ENCODE measurements around the gene HPD.

DNA sequence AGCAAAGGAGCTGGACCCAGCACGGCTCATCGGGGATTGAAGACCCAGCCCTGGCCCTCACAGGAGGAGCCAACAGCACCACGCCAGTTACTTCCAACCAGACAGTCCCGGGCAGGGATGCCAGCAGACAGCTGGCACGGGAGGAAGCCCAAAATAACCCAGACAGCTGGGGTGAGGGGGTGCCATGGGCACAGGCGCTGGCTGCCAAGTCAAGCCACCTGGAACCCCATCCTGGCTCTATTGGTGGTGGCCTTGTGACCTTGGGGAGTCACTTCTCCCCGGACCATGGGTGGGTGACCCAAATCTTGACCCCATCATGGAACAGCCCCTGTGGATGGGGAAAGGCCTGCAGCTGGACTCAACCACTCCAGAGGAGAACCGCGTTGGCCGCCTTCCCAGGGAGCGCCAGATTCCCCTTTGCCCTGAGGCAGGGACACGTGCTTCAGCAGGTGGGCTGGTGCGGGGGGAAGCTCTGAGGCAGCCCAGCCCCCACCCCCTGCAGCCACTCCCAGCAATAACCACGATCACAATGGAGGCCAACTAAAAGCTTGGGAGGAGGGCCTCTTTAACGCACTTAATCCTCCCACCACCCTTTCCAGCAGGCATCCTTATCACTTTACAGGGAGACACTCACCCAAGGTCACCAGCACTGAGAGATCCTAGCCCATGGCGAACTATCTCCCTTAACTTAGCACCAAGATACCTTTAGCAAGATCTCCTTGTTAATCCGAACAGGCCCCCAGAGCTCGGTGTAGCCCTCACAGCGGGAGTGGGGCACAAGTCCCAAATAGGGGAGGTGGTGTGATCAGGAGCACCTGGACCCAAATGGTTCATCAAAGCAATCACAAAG, 60.5 kb downstream of the HPD start:
- TF ChIP-seq, protein P1, sequence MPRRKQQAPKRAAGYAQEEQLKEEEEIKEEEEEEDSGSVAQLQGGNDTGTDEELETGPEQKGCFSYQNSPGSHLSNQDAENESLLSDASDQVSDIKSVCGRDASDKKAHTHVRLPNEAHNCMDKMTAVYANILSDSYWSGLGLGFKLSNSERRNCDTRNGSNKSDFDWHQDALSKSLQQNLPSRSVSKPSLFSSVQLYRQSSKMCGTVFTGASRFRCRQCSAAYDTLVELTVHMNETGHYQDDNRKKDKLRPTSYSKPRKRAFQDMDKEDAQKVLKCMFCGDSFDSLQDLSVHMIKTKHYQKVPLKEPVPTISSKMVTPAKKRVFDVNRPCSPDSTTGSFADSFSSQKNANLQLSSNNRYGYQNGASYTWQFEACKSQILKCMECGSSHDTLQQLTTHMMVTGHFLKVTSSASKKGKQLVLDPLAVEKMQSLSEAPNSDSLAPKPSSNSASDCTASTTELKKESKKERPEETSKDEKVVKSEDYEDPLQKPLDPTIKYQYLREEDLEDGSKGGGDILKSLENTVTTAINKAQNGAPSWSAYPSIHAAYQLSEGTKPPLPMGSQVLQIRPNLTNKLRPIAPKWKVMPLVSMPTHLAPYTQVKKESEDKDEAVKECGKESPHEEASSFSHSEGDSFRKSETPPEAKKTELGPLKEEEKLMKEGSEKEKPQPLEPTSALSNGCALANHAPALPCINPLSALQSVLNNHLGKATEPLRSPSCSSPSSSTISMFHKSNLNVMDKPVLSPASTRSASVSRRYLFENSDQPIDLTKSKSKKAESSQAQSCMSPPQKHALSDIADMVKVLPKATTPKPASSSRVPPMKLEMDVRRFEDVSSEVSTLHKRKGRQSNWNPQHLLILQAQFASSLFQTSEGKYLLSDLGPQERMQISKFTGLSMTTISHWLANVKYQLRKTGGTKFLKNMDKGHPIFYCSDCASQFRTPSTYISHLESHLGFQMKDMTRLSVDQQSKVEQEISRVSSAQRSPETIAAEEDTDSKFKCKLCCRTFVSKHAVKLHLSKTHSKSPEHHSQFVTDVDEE (CRISPR knock-in tag; IDR thresholded peaks at IDR 0.05): peak; percentile 55; the same call in 1 of the 2 replicates
- TF ChIP-seq, protein P2, sequence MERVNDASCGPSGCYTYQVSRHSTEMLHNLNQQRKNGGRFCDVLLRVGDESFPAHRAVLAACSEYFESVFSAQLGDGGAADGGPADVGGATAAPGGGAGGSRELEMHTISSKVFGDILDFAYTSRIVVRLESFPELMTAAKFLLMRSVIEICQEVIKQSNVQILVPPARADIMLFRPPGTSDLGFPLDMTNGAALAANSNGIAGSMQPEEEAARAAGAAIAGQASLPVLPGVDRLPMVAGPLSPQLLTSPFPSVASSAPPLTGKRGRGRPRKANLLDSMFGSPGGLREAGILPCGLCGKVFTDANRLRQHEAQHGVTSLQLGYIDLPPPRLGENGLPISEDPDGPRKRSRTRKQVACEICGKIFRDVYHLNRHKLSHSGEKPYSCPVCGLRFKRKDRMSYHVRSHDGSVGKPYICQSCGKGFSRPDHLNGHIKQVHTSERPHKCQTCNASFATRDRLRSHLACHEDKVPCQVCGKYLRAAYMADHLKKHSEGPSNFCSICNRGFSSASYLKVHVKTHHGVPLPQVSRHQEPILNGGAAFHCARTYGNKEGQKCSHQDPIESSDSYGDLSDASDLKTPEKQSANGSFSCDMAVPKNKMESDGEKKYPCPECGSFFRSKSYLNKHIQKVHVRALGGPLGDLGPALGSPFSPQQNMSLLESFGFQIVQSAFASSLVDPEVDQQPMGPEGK (CRISPR knock-in tag; IDR thresholded peaks at IDR 0.05; ENCODE audit: borderline replicate concordance): no peak
- TF ChIP-seq ARNTL (CRISPR knock-in tag; IDR thresholded peaks at IDR 0.05; ENCODE audit: borderline replicate concordance, low read depth): no peak
- no peak for TF ChIP-seq ESRRG (CRISPR knock-in tag; IDR thresholded peaks at IDR 0.05)
- TF ChIP-seq, protein P3, sequence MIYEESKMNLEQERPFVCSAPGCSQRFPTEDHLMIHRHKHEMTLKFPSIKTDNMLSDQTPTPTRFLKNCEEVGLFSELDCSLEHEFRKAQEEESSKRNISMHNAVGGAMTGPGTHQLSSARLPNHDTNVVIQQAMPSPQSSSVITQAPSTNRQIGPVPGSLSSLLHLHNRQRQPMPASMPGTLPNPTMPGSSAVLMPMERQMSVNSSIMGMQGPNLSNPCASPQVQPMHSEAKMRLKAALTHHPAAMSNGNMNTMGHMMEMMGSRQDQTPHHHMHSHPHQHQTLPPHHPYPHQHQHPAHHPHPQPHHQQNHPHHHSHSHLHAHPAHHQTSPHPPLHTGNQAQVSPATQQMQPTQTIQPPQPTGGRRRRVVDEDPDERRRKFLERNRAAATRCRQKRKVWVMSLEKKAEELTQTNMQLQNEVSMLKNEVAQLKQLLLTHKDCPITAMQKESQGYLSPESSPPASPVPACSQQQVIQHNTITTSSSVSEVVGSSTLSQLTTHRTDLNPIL (CRISPR knock-in tag; IDR thresholded peaks at IDR 0.05; ENCODE audit: low read depth): no peak
- no peak for TF ChIP-seq ZFP30 (CRISPR knock-in tag; IDR thresholded peaks at IDR 0.05)
